Adipocyte (in vitro differentiated cells): ENCODE data around the gene MYO7B.

ENCODE experiments used
- DNase-seq: peaks from one replicate; pipeline ENCODE4 v3.0.0-alpha.2; 2015; ENCODE audit warnings: low read depth
- H3K27me3 ChIP-seq: replicated peaks from 2 replicates; pipeline ENCODE4 v1.7.0; 2013; ENCODE audit warnings: mild to moderate bottlenecking, low read length, moderate library complexity; ENCODE audit not compliant: control insufficient read depth, insufficient read depth
- H3K36me3 ChIP-seq: 2 replicates; pipeline ENCODE4 v1.7.0; 2013; ENCODE audit warnings: low read length, mild to moderate bottlenecking, moderate library complexity; ENCODE audit not compliant: control insufficient read depth, insufficient read depth, severe bottlenecking
- H3K4me1 ChIP-seq: 2 replicates; pipeline ENCODE4 v1.7.0; 2013; ENCODE audit warnings: mild to moderate bottlenecking, low read length, moderate library complexity; ENCODE audit not compliant: control insufficient read depth, insufficient read depth
- H3K4me3 ChIP-seq: 2 replicates; pipeline ENCODE4 v1.7.0; 2013; ENCODE audit warnings: mild to moderate bottlenecking, low read length, moderate library complexity
- H3K9ac ChIP-seq: 2 replicates; pipeline ENCODE4 v1.7.0; 2013; ENCODE audit warnings: mild to moderate bottlenecking, low read length, moderate library complexity
- H3K9me3 ChIP-seq: 2 replicates; pipeline ENCODE4 v1.7.0; 2013; ENCODE audit warnings: mild to moderate bottlenecking, low read length, moderate library complexity; ENCODE audit not compliant: control insufficient read depth

MYO7B gene

DNA sequence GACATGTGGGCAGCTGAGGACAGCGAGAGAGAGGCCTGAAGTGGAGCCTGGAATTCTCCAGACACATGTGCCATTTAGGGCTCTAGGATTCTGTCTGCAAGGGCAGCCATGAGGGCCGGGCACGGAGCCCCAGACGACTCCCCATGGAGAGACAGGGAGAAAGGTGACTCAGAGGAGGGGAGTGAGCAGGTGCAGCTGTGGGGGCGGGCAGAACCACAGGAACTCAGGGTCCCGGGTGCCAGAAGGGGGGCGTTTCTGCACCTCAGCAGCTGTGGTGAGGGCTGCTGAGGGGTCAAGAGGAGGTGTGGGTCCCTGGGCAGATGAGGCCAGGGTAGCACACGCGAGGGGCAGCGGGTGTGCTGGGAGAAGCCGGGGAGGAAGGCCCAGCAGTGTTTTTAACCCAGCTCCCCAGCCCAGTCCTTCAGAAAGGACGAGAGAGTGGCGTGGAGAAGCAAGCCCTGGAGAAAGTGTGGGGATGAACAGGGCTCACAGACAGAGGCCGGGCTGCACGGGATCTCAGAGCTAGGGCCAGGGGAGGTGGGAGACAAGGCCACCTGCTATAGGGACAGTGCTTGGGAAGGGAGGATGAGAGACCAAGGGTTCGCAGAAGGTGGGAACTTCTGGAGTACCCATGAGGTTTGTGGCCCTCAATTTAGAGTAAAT lies 118.1 kb downstream of the MYO7B start:
- no peak for DNase-seq
- no peaks in the 10 kb centered on the region for H3K27me3 ChIP-seq
- H3K9ac ChIP-seq = no peak overlapping the region
- H3K4me1 ChIP-seq = peaks cover 6% of the 10 kb centered on the region
- no peak overlapping the region for H3K4me3 ChIP-seq
- peaks cover 4% of the 10 kb centered on the region for H3K36me3 ChIP-seq
- H3K9me3 ChIP-seq = no peaks in the 10 kb centered on the region

DNA sequence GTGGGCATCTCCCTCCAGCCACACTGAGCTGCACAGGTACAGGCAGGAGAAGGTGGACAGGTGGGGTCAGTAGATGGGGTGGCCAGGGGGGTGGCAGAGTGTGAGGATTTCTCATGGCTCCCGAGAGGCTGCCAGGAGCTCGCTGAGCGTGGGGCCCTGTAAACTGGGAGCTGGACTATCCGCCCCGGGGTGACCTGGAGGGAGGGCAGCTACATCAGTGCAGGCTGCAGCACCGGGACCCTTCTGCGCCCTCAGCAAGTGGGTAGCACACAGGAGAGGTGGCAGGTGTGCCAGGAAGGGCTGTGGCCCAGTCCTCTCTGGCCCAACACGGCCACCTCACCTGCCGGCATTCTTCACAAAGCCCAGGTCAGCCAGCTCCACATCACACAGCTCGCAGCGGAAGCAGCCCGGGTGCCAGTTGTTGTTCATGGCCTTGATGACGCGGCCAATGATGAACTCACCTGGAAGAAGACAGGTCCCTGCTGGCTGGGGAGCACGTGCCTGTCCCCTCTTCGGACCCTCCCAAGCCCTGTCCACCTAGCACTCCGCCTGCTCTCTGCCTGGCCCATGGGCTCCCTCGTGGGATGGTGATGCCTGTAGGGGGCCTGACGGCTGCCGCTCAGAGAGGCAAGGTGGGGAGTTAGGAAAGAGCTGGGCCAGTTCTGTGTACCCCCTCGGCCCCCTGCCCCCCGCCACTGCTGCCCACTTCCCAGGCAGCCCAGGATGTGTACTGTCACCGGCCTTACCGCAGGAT lies 118.8 kb downstream of the MYO7B start:
- H3K4me3 ChIP-seq = no peak overlapping the region
- H3K4me1 ChIP-seq = peaks cover 7% of the 10 kb centered on the region
- no peak overlapping the region for H3K9ac ChIP-seq
- H3K27me3 ChIP-seq = no peaks in the 10 kb centered on the region
- H3K9me3 ChIP-seq = no peaks in the 10 kb centered on the region
- H3K36me3 ChIP-seq = peaks cover 4% of the 10 kb centered on the region
- no peak for DNase-seq

DNA sequence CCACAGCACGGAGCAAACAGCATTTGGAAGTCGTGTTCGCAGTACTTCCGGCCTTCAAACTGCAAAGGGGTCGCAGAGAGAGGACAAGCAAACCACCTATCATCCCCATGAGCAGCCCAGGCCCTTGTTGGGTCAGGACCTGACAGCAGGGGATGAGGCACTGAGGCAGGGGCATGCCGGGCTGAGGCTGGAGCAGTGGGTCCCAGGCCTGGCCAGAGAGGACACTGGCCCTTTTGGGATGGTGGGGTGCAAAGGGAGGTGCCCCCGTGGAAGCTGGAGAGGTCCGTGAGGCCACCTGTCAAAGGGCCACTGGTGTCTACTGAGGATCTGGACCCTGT lies 119.3 kb downstream of the MYO7B start:
- no peaks in the 10 kb centered on the region for H3K27me3 ChIP-seq
- peaks cover 4% of the 10 kb centered on the region for H3K36me3 ChIP-seq
- H3K4me3 ChIP-seq = no peak overlapping the region
- no peak for DNase-seq
- H3K4me1 ChIP-seq = peaks cover 3% of the 10 kb centered on the region
- no peak overlapping the region for H3K9ac ChIP-seq
- no peaks in the 10 kb centered on the region for H3K9me3 ChIP-seq

DNA sequence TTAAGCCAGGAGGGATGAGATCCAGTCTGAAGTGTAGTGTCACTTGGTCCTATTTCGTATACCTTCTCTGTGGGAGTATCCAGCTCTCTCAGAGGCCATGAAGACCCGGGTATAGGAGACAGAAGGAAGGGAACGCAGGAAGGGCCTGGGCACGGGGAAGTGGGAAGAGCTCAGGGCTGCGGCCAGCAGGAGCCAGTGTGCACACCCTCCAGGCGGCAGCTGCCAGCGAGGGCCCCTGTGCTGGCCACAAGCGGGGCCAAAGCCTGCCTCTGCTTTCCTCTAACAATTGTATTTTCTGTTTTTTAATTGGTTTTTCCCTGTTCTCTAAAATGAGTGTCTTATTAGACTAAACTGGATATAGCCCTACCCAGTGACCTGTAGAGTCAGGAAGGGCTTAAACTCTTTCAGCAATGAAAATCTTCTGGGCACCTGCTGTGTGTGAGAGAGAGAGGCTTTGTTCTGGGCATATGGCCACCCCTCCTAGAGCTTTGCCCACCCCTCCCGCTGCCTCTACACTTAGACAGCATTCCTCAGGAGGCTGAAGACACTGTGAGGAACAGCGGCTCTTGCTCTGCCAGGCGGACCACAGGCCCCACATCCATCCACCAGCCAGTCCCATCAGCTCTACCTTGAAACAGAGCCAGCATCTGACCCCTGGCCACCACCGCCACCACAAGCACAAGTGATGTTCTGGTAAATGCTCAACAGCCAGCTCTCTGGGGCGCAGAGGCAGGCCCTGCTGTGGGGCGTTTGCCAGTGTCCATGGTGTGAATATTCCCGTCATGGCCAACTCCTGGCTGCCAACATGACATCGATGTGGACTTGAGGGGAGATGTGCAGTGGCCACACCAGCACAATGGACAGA lies 120.0 kb downstream of the MYO7B start:
- H3K36me3 ChIP-seq = peaks cover 4% of the 10 kb centered on the region
- peaks cover 5% of the 10 kb centered on the region for H3K4me1 ChIP-seq
- H3K4me3 ChIP-seq = no peak overlapping the region
- no peaks in the 10 kb centered on the region for H3K27me3 ChIP-seq
- H3K9ac ChIP-seq = no peak overlapping the region
- no peak for DNase-seq
- H3K9me3 ChIP-seq = no peaks in the 10 kb centered on the region

DNA sequence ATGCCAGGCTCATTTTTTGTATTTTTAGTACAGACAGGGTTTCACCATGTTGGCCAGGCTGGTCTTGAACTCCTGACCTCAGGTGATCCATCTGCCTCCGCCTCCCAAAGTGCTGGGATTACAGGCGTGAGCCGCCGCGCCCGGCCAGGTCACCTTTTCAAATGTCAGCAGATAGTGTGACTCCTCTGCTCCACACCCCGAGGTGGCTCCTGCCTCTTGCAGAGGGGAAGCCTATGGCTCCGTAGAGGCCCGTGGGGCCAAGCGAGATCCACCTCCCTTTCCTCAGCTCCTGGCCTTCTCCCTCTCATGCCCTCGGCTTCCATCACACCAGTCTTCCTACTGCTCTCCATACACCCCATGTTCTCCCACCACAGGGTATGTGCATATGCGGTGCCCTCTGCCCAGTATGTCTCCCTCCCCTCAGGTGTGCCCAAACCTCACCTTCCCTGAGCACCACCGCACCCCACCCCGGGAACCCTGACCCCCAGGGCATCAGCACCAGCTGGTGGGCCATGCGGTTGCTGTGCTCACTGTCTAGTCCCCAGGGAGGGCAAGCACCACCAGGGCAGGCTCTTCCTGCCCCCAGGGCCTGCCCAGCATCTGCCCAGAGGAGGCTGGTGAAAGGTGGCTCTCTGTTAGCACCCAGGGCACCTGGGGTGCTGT lies 121.2 kb downstream of the MYO7B start:
- no peak overlapping the region for H3K9ac ChIP-seq
- H3K36me3 ChIP-seq = peaks cover 4% of the 10 kb centered on the region
- no peaks in the 10 kb centered on the region for H3K27me3 ChIP-seq
- no peak for DNase-seq
- H3K4me1 ChIP-seq = peaks cover 15% of the 10 kb centered on the region
- H3K9me3 ChIP-seq = no peaks in the 10 kb centered on the region
- H3K4me3 ChIP-seq = no peak overlapping the region

DNA sequence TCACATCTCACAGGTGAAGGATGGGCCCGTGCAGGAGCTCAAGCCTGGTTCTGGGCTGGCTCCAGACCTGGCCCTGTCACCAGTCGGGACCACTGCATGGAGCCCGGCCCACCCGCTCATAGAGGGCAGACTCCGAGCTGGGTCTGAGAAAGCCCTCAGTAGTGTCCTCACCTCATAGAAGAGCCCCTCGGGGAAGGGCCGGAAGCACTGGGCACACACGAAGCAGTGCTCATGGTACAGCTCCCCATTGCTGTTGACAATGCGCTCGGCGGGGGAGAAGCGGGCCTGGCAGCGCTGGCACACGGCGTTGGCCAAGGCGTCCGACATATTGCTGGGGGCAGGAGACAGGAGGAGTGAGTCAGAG lies 121.7 kb downstream of the MYO7B start:
- peaks cover 4% of the 10 kb centered on the region for H3K36me3 ChIP-seq
- no peak overlapping the region for H3K4me3 ChIP-seq
- H3K4me1 ChIP-seq = peaks cover 21% of the 10 kb centered on the region
- no peak overlapping the region for H3K9ac ChIP-seq
- H3K27me3 ChIP-seq = no peaks in the 10 kb centered on the region
- no peaks in the 10 kb centered on the region for H3K9me3 ChIP-seq
- no peak for DNase-seq

DNA sequence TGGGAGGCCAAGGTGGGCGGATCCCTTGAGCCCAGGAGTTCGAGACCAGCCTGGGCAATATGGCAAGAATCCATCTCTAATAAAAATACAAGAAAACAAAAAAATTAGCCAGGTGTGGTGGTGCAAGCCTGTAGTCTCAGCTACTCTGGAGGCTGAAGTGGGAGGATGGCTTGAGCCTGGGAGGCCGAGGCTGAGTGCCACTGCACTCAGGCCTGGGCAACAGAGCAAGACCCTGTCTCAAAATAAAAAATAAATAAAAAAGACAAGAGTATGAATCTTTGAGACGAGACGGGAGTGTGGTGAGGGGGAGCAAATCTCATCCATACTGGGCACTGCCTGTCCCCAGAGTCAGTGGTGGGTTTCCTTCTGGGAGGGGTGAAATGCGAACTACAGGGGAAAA lies 122.7 kb downstream of the MYO7B start:
- no peak for DNase-seq
- H3K27me3 ChIP-seq = no peaks in the 10 kb centered on the region
- H3K9ac ChIP-seq = no peak overlapping the region
- H3K4me1 ChIP-seq = peaks cover 22% of the 10 kb centered on the region
- no peak overlapping the region for H3K4me3 ChIP-seq
- H3K9me3 ChIP-seq = no peaks in the 10 kb centered on the region
- peaks cover 4% of the 10 kb centered on the region for H3K36me3 ChIP-seq

DNA sequence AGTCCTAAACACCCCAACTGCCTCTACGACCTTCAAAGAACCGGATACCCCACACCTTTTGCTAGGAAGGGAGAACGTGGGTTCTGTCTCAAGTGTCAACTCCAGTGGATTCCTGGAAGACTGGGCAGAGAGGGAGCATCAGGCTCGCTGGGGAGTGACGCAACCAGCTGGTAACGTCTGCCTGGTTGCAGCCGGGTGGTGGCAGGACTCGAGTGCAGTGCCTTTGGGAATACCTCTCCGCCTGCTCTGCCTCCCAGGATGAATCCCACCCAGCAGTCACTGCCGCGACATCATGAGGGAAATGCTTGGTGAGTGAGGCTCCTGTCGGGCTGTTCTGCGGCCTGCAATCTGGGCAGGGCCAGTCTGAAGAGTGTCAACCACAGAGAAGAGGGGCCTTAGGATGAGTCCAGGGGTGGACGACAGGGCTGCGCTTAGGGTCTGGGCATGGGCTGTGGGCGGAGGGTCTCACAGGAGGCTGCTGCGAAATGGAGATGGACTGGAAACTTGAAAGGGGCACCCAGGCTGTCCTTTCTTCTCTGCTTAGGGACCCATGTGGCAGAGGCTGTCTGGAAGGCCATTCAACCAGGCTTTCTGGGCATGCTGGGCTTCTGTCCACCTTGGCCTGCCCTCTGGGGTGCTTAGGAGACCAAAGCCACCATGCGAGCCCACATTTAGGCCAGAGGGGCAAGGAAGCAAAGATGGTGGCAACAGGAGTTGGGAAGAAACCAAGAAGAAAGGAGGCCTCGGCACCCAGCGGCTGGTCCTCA lies 123.3 kb downstream of the MYO7B start:
- peaks cover 4% of the 10 kb centered on the region for H3K36me3 ChIP-seq
- peaks cover 22% of the 10 kb centered on the region for H3K4me1 ChIP-seq
- no peak for DNase-seq
- H3K27me3 ChIP-seq = no peaks in the 10 kb centered on the region
- H3K9me3 ChIP-seq = no peaks in the 10 kb centered on the region
- no peak overlapping the region for H3K4me3 ChIP-seq
- no peak overlapping the region for H3K9ac ChIP-seq

DNA sequence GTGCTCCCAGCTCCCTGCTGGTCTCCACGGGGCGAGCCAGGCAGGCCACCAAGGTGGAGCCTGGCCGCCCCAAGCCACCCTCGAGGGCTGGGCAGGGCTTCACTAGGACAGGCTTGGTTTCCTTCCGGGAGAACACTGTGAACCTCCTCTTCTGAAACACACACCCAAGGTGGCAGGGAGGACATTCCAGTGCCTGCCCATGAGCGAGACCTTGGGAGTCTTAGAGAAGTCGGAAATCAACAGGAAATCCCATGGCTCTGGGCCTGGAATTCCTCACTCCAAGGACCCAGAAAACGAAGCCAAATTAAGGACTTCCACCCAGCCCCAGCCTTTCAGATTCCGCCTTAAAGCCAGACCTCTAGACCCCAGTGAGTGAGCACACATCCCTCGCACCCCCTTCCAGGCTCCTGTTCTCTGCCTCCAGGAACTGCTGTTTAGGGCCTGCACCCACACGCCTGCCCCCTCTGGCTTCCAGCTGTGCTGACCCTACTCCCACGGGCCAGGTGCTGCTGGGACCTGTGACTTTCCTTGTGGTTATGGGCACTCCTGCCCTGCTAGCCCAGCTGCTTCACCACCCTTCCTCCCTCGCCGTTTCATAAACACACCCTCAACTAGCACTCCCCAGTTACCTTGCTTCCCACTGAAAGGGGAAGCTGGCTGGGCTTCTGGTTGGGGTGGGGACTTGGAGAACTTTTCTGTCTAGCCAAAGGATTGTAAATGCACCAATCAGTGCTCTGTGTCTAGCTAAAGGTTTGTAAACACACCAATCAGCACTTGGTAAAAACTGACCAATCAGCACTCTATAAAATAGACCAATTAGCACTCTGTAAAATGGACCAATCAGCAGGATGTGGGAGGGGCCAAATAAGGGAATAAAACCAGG lies 124.2 kb downstream of the MYO7B start:
- peaks cover 22% of the 10 kb centered on the region for H3K4me1 ChIP-seq
- DNase-seq = no peak

DNA sequence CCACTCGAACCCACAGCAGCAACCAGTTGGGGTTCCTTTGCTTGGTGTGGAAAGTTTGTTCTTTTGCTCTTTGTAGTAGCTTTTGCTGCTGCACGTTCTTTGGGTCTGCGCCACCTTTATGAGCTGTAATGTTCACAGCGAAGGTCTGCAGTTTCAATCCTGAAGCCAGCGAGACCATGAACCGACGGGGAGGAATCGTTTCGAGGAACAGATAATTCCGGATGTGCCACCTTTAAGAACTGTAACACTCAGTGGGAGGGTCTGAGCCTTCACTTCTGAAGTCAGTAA lies 124.8 kb downstream of the MYO7B start:
- peaks cover 22% of the 10 kb centered on the region for H3K4me1 ChIP-seq
- no peak overlapping the region for H3K4me3 ChIP-seq
- H3K36me3 ChIP-seq = no peaks in the 10 kb centered on the region
- no peaks in the 10 kb centered on the region for H3K27me3 ChIP-seq
- DNase-seq = no peak
- H3K9ac ChIP-seq = no peak overlapping the region
- no peaks in the 10 kb centered on the region for H3K9me3 ChIP-seq

More for the DNA sequence above, 124.2 kb downstream of the MYO7B start:
- H3K27me3 ChIP-seq = no peaks in the 10 kb centered on the region
- no peak overlapping the region for H3K4me3 ChIP-seq
- no peaks in the 10 kb centered on the region for H3K9me3 ChIP-seq
- H3K9ac ChIP-seq = no peak overlapping the region
- peaks cover under 1% of the 10 kb centered on the region for H3K36me3 ChIP-seq
